DND-41 (cell line): Measurements from ENCODE around the gene L3MBTL3.
"Not testable (repeated sequence)": the region's sequence is repeated elsewhere in the genome, so short reads cannot be mapped to it uniquely, and the experiment has no call there.

Source experiments
- ATAC-seq: fragments of 200-7000 bp; cut with Tn5 transposase; 3 replicates; pipeline ENCODE4 v1.9.1; 2021; ENCODE audit warnings: low read depth; ENCODE audit not compliant: insufficient read depth
- DNase-seq: peaks from one replicate; pipeline ENCODE4 v3.0.0-alpha.2; 2020
- H2AFZ ChIP-seq: 2 replicates; pipeline ENCODE4 v1.6.0; 2012; ENCODE audit warnings: low read depth, low read length
- H3K27ac ChIP-seq: 2 replicates; pipeline ENCODE4 v1.5.1; 2012; ENCODE audit warnings: low read length, inconsistent platforms
- H3K27me3 ChIP-seq: fragments of 200-600 bp; sonication (generic); 2 replicates; pipeline ENCODE4 v1.6.0; 2012; ENCODE audit warnings: low read length, mild to moderate bottlenecking, inconsistent platforms; ENCODE audit not compliant: insufficient read depth, poor library complexity
- H3K36me3 ChIP-seq: 2 replicates; pipeline ENCODE4 v1.5.1; 2012; ENCODE audit warnings: low read length, inconsistent platforms; ENCODE audit not compliant: insufficient read depth
- H3K4me1 ChIP-seq: 2 replicates; pipeline ENCODE4 v1.5.1; 2012; ENCODE audit warnings: mild to moderate bottlenecking, low read length; ENCODE audit not compliant: insufficient read depth
- H3K4me2 ChIP-seq: 2 replicates; pipeline ENCODE4 v1.6.0; 2012; ENCODE audit warnings: mild to moderate bottlenecking, moderate library complexity, low read length, inconsistent platforms; ENCODE audit not compliant: insufficient read depth
- H3K4me3 ChIP-seq, 2 experiments: fragments of 200-600 bp in 1 of 2; shearing (Covaris generic) in 1 of 2; 2 replicates each; pipeline ENCODE4 v1.5.1; 2012 to 2016; ENCODE audit warnings: inconsistent platforms in 2 of 2, low read length in 2 of 2, mild to moderate bottlenecking in 2 of 2, low read depth in 1 of 2, moderate library complexity in 1 of 2
- H3K79me2 ChIP-seq: 2 replicates; pipeline ENCODE4 v1.6.0; 2012; ENCODE audit warnings: low read length, inconsistent platforms; ENCODE audit not compliant: insufficient read depth
- H3K9ac ChIP-seq: 2 replicates; pipeline ENCODE4 v1.6.0; 2012; ENCODE audit warnings: low read depth, mild to moderate bottlenecking, inconsistent platforms, low read length, moderate library complexity
- H3K9me3 ChIP-seq: 2 replicates; pipeline ENCODE4 v1.5.1; 2012; ENCODE audit warnings: low read length, moderate library complexity, mild to moderate bottlenecking, inconsistent platforms; ENCODE audit not compliant: insufficient read depth, severe bottlenecking
- H4K20me1 ChIP-seq: 2 replicates; pipeline ENCODE4 v1.6.0; 2012; ENCODE audit warnings: low read length; ENCODE audit not compliant: insufficient read depth
- EZH2 ChIP-seq: IDR thresholded peaks from 3 replicates; pipeline ENCODE4 v1.6.1; 2012; ENCODE audit warnings: borderline replicate concordance, low read depth, mild to moderate bottlenecking, moderate library complexity, low read length, inconsistent platforms; ENCODE audit not compliant: severe bottlenecking
- TF ChIP-seq, protein P1 (sequence below): IDR thresholded peaks from 2 replicates; pipeline ENCODE4 v1.5.1; 2012; ENCODE audit warnings: borderline replicate concordance, low read length, moderate library complexity, mild to moderate bottlenecking; ENCODE audit not compliant: poor library complexity, severe bottlenecking; ENCODE audit errors: extremely low read depth

The L3MBTL3 gene

DNA sequence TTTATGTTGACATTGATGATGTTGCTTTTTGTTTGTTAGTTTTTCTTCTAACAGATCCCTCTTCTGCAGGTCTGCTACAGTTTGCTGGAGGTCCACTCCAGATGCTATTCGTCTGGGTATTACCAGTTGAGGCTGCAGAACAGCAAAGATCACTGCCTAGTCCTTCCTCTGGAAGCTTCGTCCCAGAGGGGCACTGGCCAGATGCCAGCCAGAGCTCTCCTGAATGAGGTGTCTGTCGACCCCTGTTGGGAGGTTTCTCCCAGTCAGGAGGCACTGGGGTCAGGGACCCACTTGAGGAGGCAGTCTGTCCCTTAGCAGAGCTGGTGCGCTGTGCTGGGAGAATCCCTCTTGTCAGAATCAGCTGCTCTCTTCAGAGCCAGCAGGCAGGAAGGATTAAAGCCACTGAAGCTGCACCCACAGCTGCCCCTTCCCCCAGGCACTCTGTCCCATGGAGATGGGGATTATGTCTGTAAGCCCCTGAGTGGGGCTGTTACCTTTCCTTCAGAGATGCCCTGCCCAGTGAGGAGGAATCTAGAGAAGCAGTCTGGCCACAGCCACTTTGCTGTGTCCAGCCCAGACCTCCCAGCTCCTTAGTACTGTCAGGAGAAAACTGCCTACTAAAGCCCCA, 155.1 kb downstream of the L3MBTL3 start:
- H3K4me3 ChIP-seq, H3K9ac ChIP-seq, DNase-seq, H3K9me3 ChIP-seq, H3K79me2 ChIP-seq, H2AFZ ChIP-seq, H4K20me1 ChIP-seq, ATAC-seq, H3K4me2 ChIP-seq, H3K36me3 ChIP-seq, H3K27me3 ChIP-seq, H3K4me1 ChIP-seq, H3K27ac ChIP-seq: not testable (repeated sequence)

DNA sequence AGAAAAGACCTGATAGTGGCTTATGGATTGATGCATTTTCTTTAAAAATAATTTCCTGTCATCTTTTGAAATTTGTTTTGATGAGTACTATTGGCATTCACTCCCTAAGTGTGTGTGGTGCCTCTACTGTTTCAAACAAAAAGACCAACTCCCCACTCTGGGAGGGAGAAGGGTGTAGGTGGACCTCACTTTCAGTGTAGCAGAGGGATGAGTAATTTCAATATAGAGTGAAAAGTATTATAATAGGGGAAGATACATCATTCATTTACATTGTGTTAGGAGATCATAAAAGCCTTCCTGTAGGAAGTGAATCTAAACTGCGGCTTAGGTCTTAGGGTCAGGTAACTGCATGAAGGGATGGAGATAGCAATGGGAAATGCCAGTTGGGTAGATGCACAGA, 158.0 kb downstream of the L3MBTL3 start:
- Histone ChIP-seq H3K4me2 (no peak overlapping the region), H3K9ac (no peak overlapping the region), H3K36me3 (no peaks in the 10 kb centered on the region), H3K27ac (no peak overlapping the region), H3K79me2 (no peaks in the 10 kb centered on the region), H2AFZ (no peak overlapping the region), H3K9me3 (no peaks in the 10 kb centered on the region), H3K27me3 (no peaks in the 10 kb centered on the region), H4K20me1 (no peaks in the 10 kb centered on the region), H3K4me1 (no peaks in the 10 kb centered on the region), H3K4me3 (no peak overlapping the region)
- ATAC-seq (no peak), DNase-seq (no peak)
- TF ChIP-seq, protein P1, sequence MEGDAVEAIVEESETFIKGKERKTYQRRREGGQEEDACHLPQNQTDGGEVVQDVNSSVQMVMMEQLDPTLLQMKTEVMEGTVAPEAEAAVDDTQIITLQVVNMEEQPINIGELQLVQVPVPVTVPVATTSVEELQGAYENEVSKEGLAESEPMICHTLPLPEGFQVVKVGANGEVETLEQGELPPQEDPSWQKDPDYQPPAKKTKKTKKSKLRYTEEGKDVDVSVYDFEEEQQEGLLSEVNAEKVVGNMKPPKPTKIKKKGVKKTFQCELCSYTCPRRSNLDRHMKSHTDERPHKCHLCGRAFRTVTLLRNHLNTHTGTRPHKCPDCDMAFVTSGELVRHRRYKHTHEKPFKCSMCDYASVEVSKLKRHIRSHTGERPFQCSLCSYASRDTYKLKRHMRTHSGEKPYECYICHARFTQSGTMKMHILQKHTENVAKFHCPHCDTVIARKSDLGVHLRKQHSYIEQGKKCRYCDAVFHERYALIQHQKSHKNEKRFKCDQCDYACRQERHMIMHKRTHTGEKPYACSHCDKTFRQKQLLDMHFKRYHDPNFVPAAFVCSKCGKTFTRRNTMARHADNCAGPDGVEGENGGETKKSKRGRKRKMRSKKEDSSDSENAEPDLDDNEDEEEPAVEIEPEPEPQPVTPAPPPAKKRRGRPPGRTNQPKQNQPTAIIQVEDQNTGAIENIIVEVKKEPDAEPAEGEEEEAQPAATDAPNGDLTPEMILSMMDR: no peak
- no peak for TF ChIP-seq EZH2

DNA sequence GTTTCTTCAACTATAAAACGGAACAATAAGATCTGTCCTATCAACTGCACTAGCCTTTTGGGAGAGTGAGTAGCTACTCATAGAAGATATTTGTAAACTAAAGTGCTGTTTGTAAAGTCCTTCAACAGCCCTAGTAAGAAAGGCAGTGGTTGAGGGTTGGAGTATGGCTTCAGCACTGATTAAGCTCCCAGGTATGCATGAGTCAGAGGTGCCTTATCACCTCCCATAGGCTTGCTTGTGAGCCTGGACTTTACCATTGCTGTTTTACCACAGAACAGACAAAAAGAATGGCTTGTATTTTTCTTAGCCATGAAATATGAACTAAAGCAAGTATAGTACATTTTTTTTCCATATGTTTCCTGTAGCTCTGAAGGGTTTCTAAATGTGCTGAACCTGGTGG, 160.3 kb downstream of the L3MBTL3 start:
- H3K4me2 ChIP-seq: no peak overlapping the region

DNA sequence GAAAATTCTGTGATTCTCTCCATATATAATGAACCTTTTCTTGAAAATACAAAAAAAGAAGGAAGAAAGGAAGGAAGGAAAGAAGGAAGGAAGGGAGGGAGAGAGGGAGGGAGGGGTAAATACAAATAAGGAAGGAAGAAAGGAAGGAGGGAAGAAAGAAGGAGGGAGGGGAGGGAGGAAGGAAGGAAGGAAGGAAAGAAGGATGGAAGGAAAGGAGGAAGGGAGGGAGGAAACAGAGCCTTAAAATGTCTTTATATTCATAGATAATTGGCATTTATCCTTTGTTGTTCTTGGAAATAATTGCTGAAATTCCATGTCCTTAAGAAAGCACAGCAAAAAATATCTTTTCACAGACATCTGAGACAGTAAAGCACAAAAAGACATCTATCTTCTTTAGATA, 164.1 kb downstream of the L3MBTL3 start:
- Histone ChIP-seq H3K79me2 (no peaks in the 10 kb centered on the region), H3K4me2 (no peak overlapping the region), H3K36me3 (no peaks in the 10 kb centered on the region), H4K20me1 (no peaks in the 10 kb centered on the region), H3K9ac (no peak overlapping the region), H3K4me1 (no peaks in the 10 kb centered on the region), H3K4me3 (no peak overlapping the region), H3K27me3 (no peaks in the 10 kb centered on the region), H2AFZ (no peak overlapping the region), H3K9me3 (no peaks in the 10 kb centered on the region), H3K27ac (no peak overlapping the region)
- TF ChIP-seq, protein P1: no peak
- TF ChIP-seq EZH2: no peak
- DNase-seq (no peak), ATAC-seq (no peak)

More for the DNA sequence above, 160.3 kb downstream of the L3MBTL3 start:
- Histone ChIP-seq H3K27me3 (no peaks in the 10 kb centered on the region), H4K20me1 (no peaks in the 10 kb centered on the region), H3K9ac (no peak overlapping the region), H3K36me3 (no peaks in the 10 kb centered on the region), H2AFZ (no peak overlapping the region), H3K79me2 (no peaks in the 10 kb centered on the region), H3K4me3 (no peak overlapping the region), H3K4me1 (no peaks in the 10 kb centered on the region), H3K9me3 (no peaks in the 10 kb centered on the region), H3K27ac (no peak overlapping the region)
- TF ChIP-seq, protein P1: no peak
- no peak for TF ChIP-seq EZH2
- no peak for ATAC-seq
- no peak for DNase-seq
